GM18507 (cell line): Measurements from ENCODE around the gene FOCAD.
"Not testable (repeated sequence)": the region's sequence is repeated elsewhere in the genome, so short reads cannot be mapped to it uniquely, and the experiment has no call there.

Source experiments
- DNase-seq: peaks from one replicate; pipeline ENCODE4 v3.0.0; 2011; ENCODE audit warnings: low read depth; ENCODE audit not compliant: insufficient read length; ENCODE audit errors: extremely low spot score
- FAIRE-seq: peaks from 2 replicates; lab custom pipeline; 2011; peaks lifted over from hg19 to GRCh38; lab: Jason Lieb, UNC

FOCAD gene

GRCh38 chr9:20673537-20673936, 10.5 kb upstream of the FOCAD start:
- DNase-seq: not testable (repeated sequence)

DNA sequence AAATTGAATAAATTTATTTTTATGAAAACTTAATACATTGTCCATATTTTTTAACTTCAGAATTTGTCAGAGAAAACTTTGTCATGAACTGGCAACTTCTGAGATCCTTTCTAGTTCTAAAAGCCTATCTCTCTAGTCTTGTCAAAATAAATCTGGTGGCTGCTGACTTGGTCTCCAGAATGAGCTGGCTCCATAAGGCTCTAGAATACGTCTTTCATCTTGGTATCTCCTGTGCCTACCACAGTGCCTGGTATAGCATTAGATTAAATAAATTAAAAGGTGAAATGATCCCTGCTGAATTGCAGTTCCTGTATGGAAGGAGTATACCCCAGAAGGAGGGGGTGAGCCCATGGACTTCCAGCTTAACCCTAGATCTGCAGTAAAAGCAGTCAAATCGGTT, 2.6 kb upstream of the FOCAD start:
- FAIRE-seq (no peak), DNase-seq (no peak)

More at GRCh38 chr9:20673537-20673936, 10.5 kb upstream of the FOCAD start:
- FAIRE-seq: not testable (repeated sequence)

GRCh38 chr9:20683351-20684034, 566 bp upstream of the FOCAD start:
- DNase-seq (no peak), FAIRE-seq (no peak)

DNA sequence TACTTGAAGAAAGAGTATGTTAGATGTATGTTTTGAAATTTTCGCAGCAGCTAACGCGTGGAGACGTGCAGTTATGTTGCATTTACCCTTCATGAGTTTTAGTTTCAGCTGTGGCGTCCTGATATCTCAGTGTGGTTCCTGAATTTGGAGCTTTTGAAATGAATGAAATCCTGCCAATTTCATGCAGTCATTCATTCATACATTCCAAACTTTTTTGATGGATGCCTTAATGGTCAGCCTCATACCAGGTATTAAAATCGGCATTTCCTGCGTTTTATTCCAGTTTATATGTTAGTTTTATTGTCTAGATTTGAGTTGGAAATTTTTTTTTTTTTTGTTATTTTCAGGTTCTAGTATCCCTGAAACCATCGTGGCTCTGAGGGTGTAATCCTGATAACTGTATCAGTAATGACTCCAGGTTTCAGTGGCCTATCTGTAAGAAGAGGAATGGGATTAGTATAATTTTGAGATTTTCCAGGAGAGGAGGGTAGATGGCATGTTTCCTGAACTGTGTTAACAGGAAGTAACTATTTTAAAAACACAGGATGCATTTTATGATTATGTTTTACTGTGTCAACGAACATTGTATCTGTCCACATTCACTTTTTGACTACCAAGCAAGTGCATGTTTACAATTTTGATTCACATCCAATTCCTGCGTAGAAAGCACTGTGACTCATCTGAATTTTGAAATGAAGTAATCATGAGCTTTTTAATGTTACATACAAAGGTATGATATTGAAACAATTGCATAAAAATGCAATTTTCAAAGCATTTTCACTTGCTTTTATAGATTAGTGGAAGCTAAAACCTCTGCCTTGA, 1.0 kb downstream of the FOCAD start:
- DNase-seq (no peak), FAIRE-seq (peak; percentile 42)

DNA sequence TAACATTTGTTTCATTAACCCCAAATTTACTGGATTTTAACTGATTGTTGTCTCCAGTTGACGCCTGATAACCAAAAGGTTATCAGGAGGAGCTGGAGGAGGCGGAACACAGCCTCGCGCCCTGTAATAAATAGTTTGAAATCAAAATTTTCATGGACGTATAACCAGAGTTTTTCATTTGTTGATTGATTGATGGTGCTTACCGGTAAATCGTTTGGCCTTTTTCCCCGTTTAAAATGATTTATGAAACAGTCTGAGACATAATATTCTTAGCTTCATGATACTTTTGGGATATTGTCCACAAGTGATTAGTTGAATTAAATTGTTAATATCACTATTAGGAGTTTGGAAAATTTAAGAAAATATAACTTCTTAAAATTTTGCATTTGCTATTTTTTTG, 1.7 kb downstream of the FOCAD start:
- DNase-seq: no peak
- FAIRE-seq: no peak

- DNase-seq (no peak), FAIRE-seq (no peak)
These were observed 5.8 kb downstream of the FOCAD start for GRCh38 chr9:20689833-20690232.

- DNase-seq (no peak), FAIRE-seq (no peak)
These were observed 8.5 kb downstream of the FOCAD start for GRCh38 chr9:20692554-20692953.

GRCh38 chr9:20693068-20693467, 9.0 kb downstream of the FOCAD start:
- DNase-seq (no peak), FAIRE-seq (no peak)

DNA sequence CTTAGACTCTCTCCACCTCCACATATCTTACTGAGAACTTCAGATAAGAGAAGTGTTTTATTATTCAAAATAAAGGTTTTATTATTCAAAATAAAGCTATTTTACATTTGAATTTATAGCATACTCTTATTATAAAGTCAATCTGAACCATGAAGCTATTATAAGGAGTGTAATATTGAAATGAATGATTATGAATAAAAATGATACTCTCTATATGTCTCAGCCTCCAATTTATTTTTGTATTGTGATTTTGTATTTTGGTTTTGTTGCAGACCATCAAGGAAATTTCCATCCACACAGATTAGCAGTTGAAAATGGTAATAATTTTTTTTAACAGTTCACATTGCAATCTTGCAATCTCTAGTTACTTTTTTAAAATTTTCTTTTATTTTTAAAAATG, 10.2 kb downstream of the FOCAD start:
- FAIRE-seq: no peak

GRCh38 chr9:20697021-20697719, 13.1 kb downstream of the FOCAD start:
- FAIRE-seq (peak; percentile 5), DNase-seq (no peak)

More for the DNA sequence above, 10.2 kb downstream of the FOCAD start:
- DNase-seq: no peak

- DNase-seq (no peak), FAIRE-seq (no peak)
These were observed 14.7 kb downstream of the FOCAD start for GRCh38 chr9:20698782-20699181.

DNA sequence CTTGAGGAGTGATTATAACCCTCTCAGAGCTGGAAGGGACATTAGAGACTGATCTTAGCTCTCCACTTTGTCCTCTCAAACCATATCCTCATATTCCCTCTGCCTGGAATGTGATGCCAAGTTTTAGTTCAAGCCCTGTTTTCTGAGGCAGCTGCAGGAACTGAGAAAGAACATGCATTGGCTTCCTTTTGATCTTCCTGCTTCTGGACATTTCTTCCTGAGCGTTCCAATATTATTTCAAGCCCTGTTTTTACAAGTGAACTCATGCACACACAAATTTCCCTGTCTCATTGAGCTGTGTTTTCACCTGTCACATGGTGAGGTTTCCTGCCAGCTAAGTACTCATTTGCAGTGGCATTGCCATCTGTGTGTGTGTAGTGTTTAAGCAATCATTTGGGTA, 17.0 kb downstream of the FOCAD start:
- DNase-seq: no peak

GRCh38 chr9:20702570-20702969, 18.5 kb downstream of the FOCAD start:
- no peak for FAIRE-seq
- DNase-seq: no peak

More for the DNA sequence above, 17.0 kb downstream of the FOCAD start:
- peak; percentile 45 for FAIRE-seq

GRCh38 chr9:20703146-20703545, 19.1 kb downstream of the FOCAD start:
- DNase-seq (no peak), FAIRE-seq (no peak)

DNA sequence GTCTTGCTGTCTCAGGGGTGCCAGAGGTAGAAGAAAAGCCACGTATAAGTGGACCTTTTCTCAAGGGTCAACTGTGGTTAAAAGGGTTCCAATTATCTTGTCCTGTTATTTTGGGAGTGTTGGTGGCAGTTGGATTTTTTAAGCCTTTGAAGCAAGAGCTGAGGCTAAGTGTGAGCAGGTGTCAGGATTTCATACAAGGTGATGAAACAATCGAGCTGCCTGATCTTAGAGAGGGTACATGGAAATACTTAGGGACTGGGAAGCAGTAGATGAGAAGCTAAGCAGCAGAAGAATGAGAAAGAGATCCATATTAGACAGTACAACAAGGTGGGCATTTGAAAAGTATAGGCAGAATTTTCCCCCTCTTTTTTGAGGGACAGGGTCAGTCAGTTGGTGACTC, 23.6 kb downstream of the FOCAD start:
- FAIRE-seq (no peak), DNase-seq (no peak)

- no peak for FAIRE-seq
These were observed 29.1 kb downstream of the FOCAD start for GRCh38 chr9:20713172-20713571.

DNA sequence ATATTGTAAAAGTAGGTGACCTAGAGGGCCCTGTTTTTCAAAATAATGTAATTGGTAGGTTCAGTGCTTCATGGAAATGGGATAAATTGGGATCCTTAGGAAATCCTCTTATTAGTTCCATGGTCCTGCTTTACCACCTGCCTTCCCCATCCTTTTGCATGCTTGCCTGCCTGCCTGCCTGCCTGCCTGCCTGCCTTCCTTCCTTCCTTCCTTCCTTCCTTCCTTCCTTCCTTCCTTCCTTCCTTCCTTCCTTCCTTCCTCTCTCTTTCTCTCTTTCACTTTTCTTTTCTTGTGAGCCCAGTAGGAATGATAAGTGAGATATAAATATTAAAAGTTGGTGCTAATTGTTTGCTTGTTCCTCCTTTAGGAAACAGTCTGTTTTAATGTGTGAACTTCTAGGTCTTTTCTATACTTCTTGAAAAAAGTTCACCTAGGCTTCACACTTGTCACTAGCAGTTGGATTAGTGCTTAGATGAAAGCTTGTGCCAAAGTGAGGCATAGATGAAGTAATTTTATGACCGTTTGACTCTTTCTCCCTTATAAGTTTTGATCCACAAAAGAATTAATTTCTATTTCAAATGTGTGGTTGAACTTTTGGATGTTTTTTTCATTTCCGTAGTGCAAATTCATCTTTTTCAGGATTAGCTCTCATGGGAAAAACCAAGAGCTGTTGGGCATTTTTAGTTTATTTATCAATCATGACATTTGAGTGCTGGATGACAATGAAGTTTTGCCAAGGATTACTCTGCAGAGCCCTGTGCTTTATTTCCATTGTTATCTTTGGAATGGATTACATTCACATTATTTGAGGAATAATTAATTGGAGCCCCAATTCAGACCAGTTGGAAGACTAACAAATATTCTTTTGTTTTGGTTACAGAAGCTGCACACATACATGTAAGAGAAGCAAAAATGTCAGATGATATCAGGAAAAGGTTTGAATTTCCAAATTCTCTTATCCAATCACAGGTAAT, 30.7 kb downstream of the FOCAD start:
- FAIRE-seq (no peak), DNase-seq (no peak)

More at GRCh38 chr9:20713172-20713571, 29.1 kb downstream of the FOCAD start:
- DNase-seq: no peak

- FAIRE-seq: no peak
- no peak for DNase-seq
These were observed 38.2 kb downstream of the FOCAD start for GRCh38 chr9:20722221-20722620.

GRCh38 chr9:20725675-20726074, 41.6 kb downstream of the FOCAD start:
- FAIRE-seq (peak; percentile 51), DNase-seq (no peak)
